Omental fat pad (tissue), 4 donors: ENCODE measurements around the gene PRSS2. TPM values are rescaled to one million over a fixed set of nuclear protein-coding genes. Genes with fewer than 3 reads are reported as not detected.

Experiments
- ATAC-seq: fragments of 150-250 bp; one replicate; pipeline ENCODE4 v1.9.1; 2016; ENCODE audit warnings: mild to moderate bottlenecking, moderate library complexity; ENCODE audit not compliant: low FRiP score
- DNase-seq: peaks from one replicate; pipeline ENCODE4 v3.0.0-alpha.2; 2019; ENCODE audit warnings: low spot score
- CTCF ChIP-seq, 3 donors: fragments of 450-650 bp; IDR thresholded peaks; one replicate each; pipeline ENCODE4 v1.5.1; 2016 to 2017; ENCODE audit warnings: antibody characterized with exemption in 3 of 3, mild to moderate bottlenecking in 3 of 3, moderate library complexity in 2 of 3
- total RNA-seq, 4 donors: library from RNA; depleted of rRNA; stranded (reverse); fragments of >200 nt; gene quantifications; one replicate each; pipeline ENCODE4 v1.1.0, GENCODE V29; 2016

PRSS2 gene
- total RNA-seq, 4 donors from 2014 or later, result 0.72 to 1.3 TPM; not detected in 2

- no peak for ATAC-seq
- no peak for TF ChIP-seq CTCF (IDR thresholded peaks at IDR 0.05)
- DNase-seq, result no peak
Observed at GRCh38 chr7:142800088-142800487, 29.3 kb downstream of the PRSS2 start.

GRCh38 chr7:142800699-142801260 is 30.0 kb downstream of the PRSS2 start:
- DNase-seq, result no peak
- no peak for ATAC-seq
- no peak for TF ChIP-seq CTCF (IDR thresholded peaks at IDR 0.05)

- ATAC-seq, result no peak
- DNase-seq, result no peak
- TF ChIP-seq CTCF (IDR thresholded peaks at IDR 0.05), result no peak
Observed at GRCh38 chr7:142801601-142802295, 31.0 kb downstream of the PRSS2 start.

GRCh38 chr7:142802301-142802700 is 31.5 kb downstream of the PRSS2 start:
- no peak for TF ChIP-seq CTCF (IDR thresholded peaks at IDR 0.05)
- ATAC-seq, result no peak
- DNase-seq, result no peak

- ATAC-seq (no peak), DNase-seq (no peak)
- TF ChIP-seq CTCF (IDR thresholded peaks at IDR 0.05), result no peak
Observed at GRCh38 chr7:142803901-142804300, 33.1 kb downstream of the PRSS2 start.

GRCh38 chr7:142804728-142805207 is 34.0 kb downstream of the PRSS2 start:
- no peak for ATAC-seq
- TF ChIP-seq CTCF (IDR thresholded peaks at IDR 0.05), result no peak
- DNase-seq, result no peak
